HTR-8/SVneo (cell line): Measurements from ENCODE around the gene NUAK2.

ENCODE experiments used
- DNase-seq: peaks from one replicate; pipeline ENCODE4 v3.0.0; 2011; ENCODE audit warnings: low spot score, mixed read lengths; ENCODE audit not compliant: insufficient read length
- FAIRE-seq: peaks from 2 replicates; lab custom pipeline; 2011; peaks lifted over from hg19 to GRCh38; lab: Jason Lieb, UNC

NUAK2 gene

GRCh38 chr1:205279986-205280385, 41.6 kb downstream of the NUAK2 start:
- no peak for FAIRE-seq
- DNase-seq = no peak

DNA sequence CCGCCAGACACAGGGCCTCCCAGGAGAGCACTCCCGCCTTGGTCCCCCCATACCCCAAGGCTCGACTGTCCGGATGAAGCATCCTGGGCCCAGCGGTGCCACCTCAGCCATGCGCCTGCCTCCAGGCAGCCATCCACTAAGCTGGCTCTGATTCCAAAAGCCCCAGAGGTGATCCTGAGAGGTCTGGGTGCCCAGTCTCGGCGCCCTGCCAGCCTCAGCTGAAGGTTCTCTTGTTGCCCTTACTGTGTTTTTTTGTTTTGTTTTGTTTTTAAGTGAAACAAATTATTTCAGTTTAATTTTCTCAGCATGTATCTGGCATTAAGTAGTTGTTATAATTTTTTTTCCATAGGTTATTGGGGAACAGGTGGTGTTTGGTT, 44.9 kb downstream of the NUAK2 start:
- no peak for FAIRE-seq
- DNase-seq = no peak

DNA sequence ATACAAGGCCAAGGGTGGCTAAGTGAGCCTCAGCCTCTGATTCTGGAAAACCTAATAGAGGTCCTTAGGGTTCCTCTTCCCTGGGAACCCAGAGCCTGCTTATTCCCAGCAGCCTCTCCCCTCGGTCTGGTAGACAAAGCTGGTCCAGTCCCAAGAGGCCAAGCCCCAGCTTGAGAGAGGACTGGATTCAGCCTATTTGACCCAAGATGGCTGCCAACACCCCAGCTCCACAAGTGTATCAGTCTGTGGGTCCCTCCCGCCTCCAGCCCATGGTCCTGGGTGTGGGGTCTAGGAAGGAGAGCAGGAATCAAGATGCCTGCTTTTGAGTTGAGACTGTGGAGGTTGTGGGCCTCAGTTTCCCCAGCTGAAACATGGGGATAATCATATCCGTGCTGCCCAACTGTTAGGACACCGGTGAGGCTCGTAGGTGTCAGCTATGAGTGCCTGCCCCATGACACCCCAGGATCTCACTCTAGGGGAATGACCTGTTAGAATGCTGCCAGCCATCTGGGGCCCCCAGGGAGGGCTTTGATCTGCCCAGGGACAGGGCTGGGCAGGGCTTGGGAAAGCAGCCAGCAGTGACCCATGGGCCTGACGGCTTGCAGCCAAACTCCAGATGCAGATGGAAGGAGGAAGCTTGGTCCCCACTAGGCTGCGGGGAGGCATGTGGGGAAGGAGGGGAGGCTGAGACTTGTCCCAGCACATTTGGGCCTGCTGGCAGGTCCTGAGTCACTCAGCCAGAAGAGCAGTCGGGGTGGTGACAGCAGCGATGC, 45.4 kb downstream of the NUAK2 start:
- FAIRE-seq = no peak
- no peak for DNase-seq

DNA sequence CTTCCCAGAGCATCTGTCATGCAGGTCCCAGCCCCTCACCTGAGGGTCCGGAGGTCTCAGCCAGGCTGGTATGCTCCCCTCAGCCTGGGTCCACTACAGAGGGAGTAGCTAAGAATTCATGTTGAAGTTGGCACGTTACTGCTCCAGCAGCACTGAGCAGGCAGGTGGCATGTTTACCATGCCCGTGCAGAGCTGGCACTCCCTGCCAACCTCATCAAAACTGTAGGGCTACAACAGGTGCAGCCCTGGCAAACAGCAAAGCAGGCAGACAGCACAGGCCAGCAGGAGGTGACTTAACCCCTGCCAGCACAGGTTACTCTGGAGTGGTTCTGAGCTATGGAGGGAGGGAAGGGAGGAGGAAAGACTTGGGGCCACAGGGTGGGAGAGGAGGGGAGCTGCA, 46.4 kb downstream of the NUAK2 start:
- FAIRE-seq (peak; percentile 79), DNase-seq (no peak)

- FAIRE-seq (no peak), DNase-seq (no peak)
Measured at GRCh38 chr1:205274041-205274691, 47.4 kb downstream of the NUAK2 start.

- DNase-seq = peak; percentile 90
- FAIRE-seq = peak; percentile 84
Measured at GRCh38 chr1:205273551-205273982, 48.0 kb downstream of the NUAK2 start.

GRCh38 chr1:205272536-205272935, 49.0 kb downstream of the NUAK2 start:
- FAIRE-seq (no peak), DNase-seq (no peak)

GRCh38 chr1:205271745-205272144, 49.8 kb downstream of the NUAK2 start:
- no peak for FAIRE-seq
- no peak for DNase-seq

DNA sequence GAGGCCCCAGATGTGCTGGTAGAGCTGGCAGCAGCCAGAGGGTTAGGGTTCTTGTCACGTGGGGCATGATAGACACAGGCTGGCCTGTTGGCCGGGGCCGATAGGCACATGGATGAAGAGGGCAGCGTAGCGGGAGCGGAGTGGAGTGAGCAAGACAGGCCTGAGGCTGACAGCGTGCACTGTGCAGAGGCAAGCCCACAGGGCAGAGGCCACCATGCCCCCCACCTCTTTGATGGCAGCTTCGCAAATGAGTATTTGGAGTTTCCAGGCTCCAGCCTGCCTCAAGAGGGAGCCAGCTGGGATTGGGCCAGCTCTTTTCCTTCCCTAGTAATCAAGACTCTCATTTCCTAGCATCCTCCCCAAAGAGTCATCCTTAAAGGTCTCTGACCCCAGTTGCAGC, 50.3 kb downstream of the NUAK2 start:
- FAIRE-seq (no peak), DNase-seq (no peak)

- DNase-seq (no peak), FAIRE-seq (no peak)
Measured at GRCh38 chr1:205270764-205271163, 50.8 kb downstream of the NUAK2 start.

- no peak for DNase-seq
- no peak for FAIRE-seq
Measured at GRCh38 chr1:205270271-205270670, 51.3 kb downstream of the NUAK2 start.

DNA sequence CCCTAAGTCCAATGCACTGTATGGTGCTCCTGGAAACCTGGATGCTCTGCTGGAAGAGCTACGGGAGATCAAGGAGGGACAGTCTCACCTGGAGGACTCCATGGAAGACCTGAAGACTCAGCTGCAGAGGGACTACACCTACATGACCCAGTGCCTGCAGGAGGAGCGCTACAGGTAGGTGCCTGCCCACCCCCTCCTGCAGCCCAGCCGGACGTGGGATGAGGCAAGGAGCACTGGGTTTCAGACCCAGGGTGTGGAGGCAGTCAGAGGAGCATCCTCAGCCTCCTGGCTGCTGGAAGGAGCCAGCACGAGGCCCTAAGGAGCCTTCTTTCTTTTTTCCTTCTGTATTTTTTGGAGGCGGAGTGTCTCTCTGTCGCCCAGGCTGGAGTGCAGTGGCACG, 51.8 kb downstream of the NUAK2 start:
- FAIRE-seq = no peak
- no peak for DNase-seq

- DNase-seq = no peak
- no peak for FAIRE-seq
Measured at GRCh38 chr1:205268846-205269680, 52.5 kb downstream of the NUAK2 start.

- DNase-seq (no peak), FAIRE-seq (no peak)
Measured at GRCh38 chr1:205267306-205267902, 54.1 kb downstream of the NUAK2 start.

- FAIRE-seq (no peak), DNase-seq (no peak)
Measured at GRCh38 chr1:205266611-205267305, 54.8 kb downstream of the NUAK2 start.

- DNase-seq = no peak
Measured at GRCh38 chr1:205263580-205264190, 57.9 kb downstream of the NUAK2 start.

GRCh38 chr1:205262731-205263171, 58.8 kb downstream of the NUAK2 start:
- FAIRE-seq (no peak), DNase-seq (no peak)

More at GRCh38 chr1:205263580-205264190, 57.9 kb downstream of the NUAK2 start:
- no peak for FAIRE-seq

DNA sequence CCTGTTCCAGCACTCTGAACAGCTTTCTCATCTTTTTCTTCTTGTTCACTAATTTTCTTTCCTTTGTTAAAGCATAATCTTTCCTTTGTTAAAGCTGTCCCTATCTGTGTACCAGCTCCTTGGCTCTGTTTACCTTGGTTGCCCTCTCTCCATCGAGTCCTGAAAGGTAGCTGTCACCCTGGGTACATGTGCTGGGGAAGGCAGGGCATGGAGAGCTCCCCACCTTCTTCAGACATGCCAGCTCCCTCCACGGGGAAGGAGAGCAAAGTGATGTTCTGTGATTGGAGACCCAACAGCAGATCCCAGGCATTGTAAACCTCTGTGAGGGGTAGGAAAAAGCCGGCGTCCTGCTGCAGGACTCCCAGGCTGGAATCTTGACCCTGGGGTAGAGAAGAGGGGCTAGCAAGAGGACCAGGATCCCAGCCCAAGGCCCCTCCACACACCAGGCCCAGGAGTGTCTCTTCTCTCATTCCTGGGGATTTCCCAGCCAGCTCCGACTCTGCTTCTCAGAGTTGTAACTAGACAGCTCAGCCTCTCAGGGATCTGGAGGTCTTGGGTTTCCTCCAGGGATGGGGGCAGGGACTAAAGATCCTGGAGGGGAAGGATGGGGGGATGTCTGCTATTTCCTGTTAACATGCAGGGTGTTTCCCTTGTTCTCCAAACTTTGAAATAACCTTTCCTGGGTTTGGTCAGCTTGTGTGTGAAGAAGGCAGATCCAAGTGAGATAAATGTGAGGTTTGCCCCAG, 59.4 kb downstream of the NUAK2 start:
- DNase-seq (peak; percentile 52), FAIRE-seq (no peak)
